Endothelial cell (in vitro differentiated cells): Measurements from ENCODE around the gene MATN4. TPM values are rescaled to one million over a fixed set of nuclear protein-coding genes. Genes with fewer than 3 reads are reported as not detected.

Source experiments
- DNase-seq: peaks from one replicate; pipeline ENCODE4 v3.0.0; 2021; ENCODE audit warnings: low spot score
- H3K27ac Mint-ChIP-seq: one replicate; pipeline ENCODE4 v1.8.0; 2021; ENCODE audit warnings: mixed read lengths, inconsistent platforms; ENCODE audit not compliant: unreplicated experiment
- H3K27me3 Mint-ChIP-seq: one replicate; pipeline ENCODE4 v1.8.0; 2021; ENCODE audit warnings: mild to moderate bottlenecking, moderate library complexity, mixed read lengths, inconsistent platforms; ENCODE audit not compliant: unreplicated experiment
- H3K36me3 Mint-ChIP-seq: one replicate; pipeline ENCODE4 v1.8.0; 2021; ENCODE audit warnings: mild to moderate bottlenecking, low read depth, mixed read lengths, inconsistent platforms; ENCODE audit not compliant: unreplicated experiment
- H3K4me1 Mint-ChIP-seq: one replicate; pipeline ENCODE4 v1.8.0; 2021; ENCODE audit warnings: mild to moderate bottlenecking, mixed read lengths, inconsistent platforms; ENCODE audit not compliant: unreplicated experiment
- H3K4me3 Mint-ChIP-seq: one replicate; pipeline ENCODE4 v1.8.0; 2021; ENCODE audit warnings: mild to moderate bottlenecking, mixed read lengths, inconsistent platforms; ENCODE audit not compliant: unreplicated experiment
- H3K9me3 Mint-ChIP-seq: one replicate; pipeline ENCODE4 v1.8.0; 2021; ENCODE audit warnings: mixed read lengths, inconsistent platforms; ENCODE audit not compliant: unreplicated experiment
- CTCF ChIP-seq: fragments of 200-600 bp; sonication (generic); IDR thresholded peaks from one replicate; pipeline ENCODE4 v1.5.0; 2021; ENCODE audit warnings: antibody characterized with exemption; ENCODE audit not compliant: unreplicated experiment
- total RNA-seq: library from RNA; stranded (reverse); fragmentation: NEBNext Ultra II Directional; extraction: Animal tissue kit (Norgen Biotek cat#: 25700); gene quantifications from one replicate; pipeline ENCODE4 v1.2.1, GENCODE V29; 2021; ENCODE audit not compliant: unreplicated experiment

Gene MATN4
- total RNA-seq, 1 donor from 2014 or later: not detected

GRCh38 chr20:45340951-45341350 is 32.9 kb upstream of the MATN4 start:
- Mint-ChIP-seq H3K4me3 (no peak overlapping the region), H3K4me1 (peaks cover 43% of the 10 kb centered on the region), H3K9me3 (no peaks in the 10 kb centered on the region), H3K27me3 (no peaks in the 10 kb centered on the region), H3K27ac (no peak overlapping the region), H3K36me3 (no peaks in the 10 kb centered on the region)
- no peak for DNase-seq
- TF ChIP-seq CTCF: no peak

GRCh38 chr20:45340236-45340847 is 32.2 kb upstream of the MATN4 start:
- TF ChIP-seq CTCF: no peak
- H3K4me3 Mint-ChIP-seq: no peak overlapping the region

DNA sequence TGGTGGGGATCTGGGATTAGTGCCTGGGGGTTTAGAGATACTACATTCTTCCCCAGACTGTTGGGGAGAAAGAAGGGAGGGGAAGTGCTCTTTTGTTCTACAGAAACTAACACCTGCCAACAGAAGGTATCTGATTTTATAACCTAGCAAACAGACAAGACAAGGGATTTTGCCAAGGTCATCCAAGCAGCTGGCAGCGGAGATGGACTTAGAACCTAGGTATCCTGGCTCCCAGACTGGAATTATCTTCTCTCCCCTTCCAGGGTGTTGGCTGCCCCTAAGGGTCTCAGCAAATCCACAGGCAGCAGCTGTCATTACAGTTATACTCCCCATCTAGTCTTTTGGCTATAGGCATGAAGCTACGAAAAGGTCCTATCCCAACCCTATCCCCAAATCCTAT is 31.7 kb upstream of the MATN4 start:
- H3K27me3 Mint-ChIP-seq: no peaks in the 10 kb centered on the region
- no peaks in the 10 kb centered on the region for H3K9me3 Mint-ChIP-seq
- TF ChIP-seq CTCF: no peak
- H3K4me3 Mint-ChIP-seq: no peak overlapping the region
- H3K4me1 Mint-ChIP-seq: peaks cover 33% of the 10 kb centered on the region
- no peak for DNase-seq
- H3K36me3 Mint-ChIP-seq: no peaks in the 10 kb centered on the region
- H3K27ac Mint-ChIP-seq: no peak overlapping the region

More at GRCh38 chr20:45340236-45340847, 32.2 kb upstream of the MATN4 start:
- Mint-ChIP-seq H3K36me3 (no peaks in the 10 kb centered on the region), H3K27me3 (no peaks in the 10 kb centered on the region), H3K27ac (no peak overlapping the region), H3K4me1 (peaks cover 38% of the 10 kb centered on the region), H3K9me3 (no peaks in the 10 kb centered on the region)
- no peak for DNase-seq

GRCh38 chr20:45339084-45339483 is 31.0 kb upstream of the MATN4 start:
- Mint-ChIP-seq H3K4me1 (peaks cover 29% of the 10 kb centered on the region), H3K27me3 (no peaks in the 10 kb centered on the region), H3K9me3 (no peaks in the 10 kb centered on the region), H3K27ac (no peak overlapping the region), H3K36me3 (no peaks in the 10 kb centered on the region), H3K4me3 (no peak overlapping the region)
- DNase-seq: no peak
- no peak for TF ChIP-seq CTCF

- Mint-ChIP-seq H3K36me3 (no peaks in the 10 kb centered on the region), H3K9me3 (no peaks in the 10 kb centered on the region), H3K27me3 (no peaks in the 10 kb centered on the region), H3K4me3 (no peak overlapping the region), H3K4me1 (peaks cover 28% of the 10 kb centered on the region), H3K27ac (no peak overlapping the region)
- no peak for TF ChIP-seq CTCF
- DNase-seq: no peak
Observed at GRCh38 chr20:45338121-45339030, 30.3 kb upstream of the MATN4 start.
